ENCODE results near the gene PLCD1. TPM values are rescaled to one million over a fixed set of nuclear protein-coding genes. Genes with fewer than 3 reads are reported as not detected.

PLCD1 gene
- polyA plus RNA-seq, 1 of the 3 experiments (the other 2 are of a cell fraction): 20.2 TPM

DNA sequence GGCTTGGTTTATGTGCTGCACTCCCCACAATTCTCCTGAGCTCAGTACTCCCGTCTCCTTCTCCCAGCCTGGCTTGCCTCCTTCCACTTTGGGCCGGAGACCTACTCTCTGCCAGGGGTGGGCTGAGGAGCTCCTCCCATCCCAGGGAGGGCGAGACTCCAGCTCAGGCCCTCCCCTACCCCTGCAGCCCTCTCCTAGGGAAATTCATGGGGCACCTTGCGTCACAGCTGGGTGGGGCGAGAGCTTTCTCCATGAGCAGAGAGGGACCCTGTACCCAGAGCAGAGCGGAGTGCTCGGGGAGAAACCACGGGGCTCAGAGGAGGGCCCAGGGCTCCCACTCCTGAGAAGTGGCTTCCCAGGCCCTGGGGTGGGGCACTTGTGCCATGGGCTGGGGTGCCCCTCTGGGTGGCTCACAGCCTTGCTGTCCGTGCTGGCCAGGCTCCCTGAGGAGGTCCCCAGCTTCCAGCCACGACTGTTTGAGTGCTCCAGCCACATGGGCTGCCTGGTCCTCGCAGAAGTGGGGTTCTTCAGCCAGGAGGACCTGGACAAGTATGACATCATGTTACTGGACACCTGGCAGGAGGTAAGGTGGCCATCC is 25.5 kb downstream of the PLCD1 start:
- peaks cover 0 to 4% of the 10 kb centered on the region in 2 experiments; a peak in 1 of 4 replicates for H3K4me1 ChIP-seq (ENCODE audit: control insufficient read depth in 1 of 2, insufficient read depth in 2 of 2, low read depth in 1 of 2, low read length in 1 of 2)
- H3K4me3 ChIP-seq (ENCODE audit: low read depth in 2 of 2, low read length in 1 of 2): no peak overlapping the region; a peak in 1 of 4 replicates
- TF ChIP-seq NFIC (IDR thresholded peaks at IDR 0.05; ENCODE audit: borderline replicate concordance): no peak
- TF ChIP-seq SMC3 (IDR thresholded peaks at IDR 0.05; ENCODE audit: low read depth, low read length): no peak
- TF ChIP-seq MXI1 (IDR thresholded peaks at IDR 0.05; ENCODE audit: low read depth, low read length): no peak
- no peak for TF ChIP-seq MAX (IDR thresholded peaks at IDR 0.05; ENCODE audit: low read depth)
- TF ChIP-seq RCOR1 (IDR thresholded peaks at IDR 0.05; ENCODE audit: low read length): no peak
- TF ChIP-seq, protein P1, sequence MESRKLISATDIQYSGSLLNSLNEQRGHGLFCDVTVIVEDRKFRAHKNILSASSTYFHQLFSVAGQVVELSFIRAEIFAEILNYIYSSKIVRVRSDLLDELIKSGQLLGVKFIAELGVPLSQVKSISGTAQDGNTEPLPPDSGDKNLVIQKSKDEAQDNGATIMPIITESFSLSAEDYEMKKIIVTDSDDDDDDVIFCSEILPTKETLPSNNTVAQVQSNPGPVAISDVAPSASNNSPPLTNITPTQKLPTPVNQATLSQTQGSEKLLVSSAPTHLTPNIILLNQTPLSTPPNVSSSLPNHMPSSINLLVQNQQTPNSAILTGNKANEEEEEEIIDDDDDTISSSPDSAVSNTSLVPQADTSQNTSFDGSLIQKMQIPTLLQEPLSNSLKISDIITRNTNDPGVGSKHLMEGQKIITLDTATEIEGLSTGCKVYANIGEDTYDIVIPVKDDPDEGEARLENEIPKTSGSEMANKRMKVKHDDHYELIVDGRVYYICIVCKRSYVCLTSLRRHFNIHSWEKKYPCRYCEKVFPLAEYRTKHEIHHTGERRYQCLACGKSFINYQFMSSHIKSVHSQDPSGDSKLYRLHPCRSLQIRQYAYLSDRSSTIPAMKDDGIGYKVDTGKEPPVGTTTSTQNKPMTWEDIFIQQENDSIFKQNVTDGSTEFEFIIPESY (IDR thresholded peaks at IDR 0.05; ENCODE audit: borderline replicate concordance, low read depth): no peak
- no peak for TF ChIP-seq USF1 (IDR thresholded peaks at IDR 0.05; ENCODE audit: borderline replicate concordance, low read depth)
- no peak for TF ChIP-seq POLR2AphosphoS5 (IDR thresholded peaks at IDR 0.05; ENCODE audit: low read depth, low read length)
- no peak for TF ChIP-seq RAD21 (IDR thresholded peaks at IDR 0.05; ENCODE audit: low read length)
- no peak for TF ChIP-seq MEF2A (IDR thresholded peaks at IDR 0.05; ENCODE audit: borderline replicate concordance, low read depth)
- TF ChIP-seq FOSL2 (IDR thresholded peaks at IDR 0.05; ENCODE audit: borderline replicate concordance, low read depth): no peak
- H3K9ac ChIP-seq: no peak overlapping the region
- no peak for DNase-seq
- CTCF ChIA-PET: interaction anchor here (0.5 to 5.4 kb wide), 26 partner anchors 10 to 1062 kb away, joined by 3 to 77 read pairs (median 4); partner anchors contain the start of genes ACAA1 and OXSR1
- no peak overlapping the region for H3K27ac ChIP-seq (ENCODE audit: low read depth in 2 of 2, low read length in 1 of 2)
- no peaks in the 10 kb centered on the region for H3K9me3 ChIP-seq
- H3K27me3 ChIP-seq (ENCODE audit: insufficient read depth): no peaks in the 10 kb centered on the region
- H3K4me2 ChIP-seq: no peak overlapping the region
- no peaks in the 10 kb centered on the region for H3F3A ChIP-seq (replicated peaks; ENCODE audit: insufficient read depth)
- H3K36me3 ChIP-seq (replicated peaks in 1 of 2; ENCODE audit: control insufficient read depth in 1 of 2, insufficient read depth in 2 of 2, low read length in 1 of 2): peaks cover 0 to 24% of the 10 kb centered on the region in 2 experiments
- H3K9me2 ChIP-seq: no peaks in the 10 kb centered on the region
- H2AFZ ChIP-seq (ENCODE audit: low read depth): no peak overlapping the region
- no peaks in the 10 kb centered on the region for H4K20me1 ChIP-seq (ENCODE audit: insufficient read depth)
- H3K79me2 ChIP-seq (ENCODE audit: insufficient read depth): no peaks in the 10 kb centered on the region
- WGBS (ENCODE audit: low lambda C conversion rate): 80% methylated on average over 4 of the region's 11 CpGs
- POLR2A ChIA-PET: no interaction called here

DNA sequence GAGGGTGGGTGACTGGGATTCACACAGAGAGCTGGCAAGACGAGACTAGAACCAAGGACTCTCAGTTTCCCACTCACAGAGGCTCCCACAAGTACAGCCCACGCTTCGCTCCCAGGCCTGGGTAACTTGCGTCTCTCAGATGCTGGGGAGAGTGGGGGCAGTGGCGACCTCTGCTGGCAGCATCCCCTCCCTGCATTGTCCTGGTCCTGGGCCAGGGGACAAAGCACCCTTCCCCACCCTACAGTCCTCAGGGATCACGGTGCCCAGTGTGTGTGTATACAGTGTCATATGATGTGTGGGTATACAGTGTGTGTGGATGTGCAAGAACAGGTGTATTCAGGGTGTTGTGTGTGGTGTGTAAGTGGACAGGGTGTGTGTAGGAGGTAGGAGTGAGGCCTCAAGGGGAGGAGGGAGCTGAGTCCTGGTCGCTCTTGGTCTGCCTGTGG is 26.0 kb downstream of the PLCD1 start:
- TF ChIP-seq RAD21 (IDR thresholded peaks at IDR 0.05; ENCODE audit: low read length) (peak; percentile 71), MXI1 (IDR thresholded peaks at IDR 0.05; ENCODE audit: low read depth, low read length) (no peak), SMC3 (IDR thresholded peaks at IDR 0.05; ENCODE audit: low read depth, low read length) (peak; percentile 66; the same call in 1 of the 2 replicates), CTCF (IDR thresholded peaks at IDR 0.05) (peak; percentile 84)
- DNase-seq: peak; percentile 90
- H3K4me2 ChIP-seq: no peak overlapping the region
- CTCF ChIA-PET: interaction anchor here (0.5 to 5.4 kb wide), 30 partner anchors 11 to 1061 kb away, joined by 3 to 77 read pairs (median 4); partner anchors contain the start of genes ACAA1 and OXSR1
- H3K9me3 ChIP-seq: no peaks in the 10 kb centered on the region
- POLR2A ChIA-PET: no interaction called here
- 58% methylated on average over 5 of the region's 7 CpGs for WGBS (ENCODE audit: low lambda C conversion rate)
- no peaks in the 10 kb centered on the region for H3F3A ChIP-seq (replicated peaks; ENCODE audit: insufficient read depth)
- no peak overlapping the region for H2AFZ ChIP-seq (ENCODE audit: low read depth)
- H3K9me2 ChIP-seq: no peaks in the 10 kb centered on the region
- H3K27ac ChIP-seq (ENCODE audit: low read depth in 2 of 2, low read length in 1 of 2): no peak overlapping the region
- no peaks in the 10 kb centered on the region for H4K20me1 ChIP-seq (ENCODE audit: insufficient read depth)
- peaks cover 4 to 8% of the 10 kb centered on the region in 2 experiments; a peak in 2 of 4 replicates for H3K4me1 ChIP-seq (ENCODE audit: control insufficient read depth in 1 of 2, insufficient read depth in 2 of 2, low read depth in 1 of 2, low read length in 1 of 2)
- H3K9ac ChIP-seq: no peak overlapping the region
- no peaks in the 10 kb centered on the region for H3K79me2 ChIP-seq (ENCODE audit: insufficient read depth)
- H3K4me3 ChIP-seq (ENCODE audit: low read depth in 2 of 2, low read length in 1 of 2): no peak overlapping the region; a peak in 1 of 4 replicates
- H3K27me3 ChIP-seq (ENCODE audit: insufficient read depth): no peaks in the 10 kb centered on the region
- peaks cover 0 to 23% of the 10 kb centered on the region in 2 experiments for H3K36me3 ChIP-seq (replicated peaks in 1 of 2; ENCODE audit: control insufficient read depth in 1 of 2, insufficient read depth in 2 of 2, low read length in 1 of 2)
